PC-3 (cell line): ENCODE measurements around the gene ATP8B3.

Experiments
- CTCF ChIP-seq: fragments of 300-600 bp; sonication (generic); conservative IDR thresholded peaks from 2 replicates; pipeline ENCODE4 v1.5.1; 2017; ENCODE audit warnings: antibody characterized with exemption, low read depth, mild to moderate bottlenecking, low read length
- EZH2phosphoT487 ChIP-seq: fragments of 300-600 bp; sonication (generic); IDR thresholded peaks from 2 replicates; pipeline ENCODE4 v1.6.1; 2018; ENCODE audit warnings: mild to moderate bottlenecking, antibody characterized with exemption, low read length, borderline replicate concordance

GRCh38 chr19:1850809-1851653 is 39.0 kb upstream of the ATP8B3 start:
- peak; percentile 31 for TF ChIP-seq CTCF
- no peak for TF ChIP-seq EZH2phosphoT487
